Lower lobe of right lung (tissue), 2 donors: ENCODE results near the gene VN1R5. TPM values are rescaled to one million over a fixed set of nuclear protein-coding genes. Genes with fewer than 3 reads are reported as not detected.

ENCODE experiments used
- ATAC-seq, 2 donors: fragments of 200-7000 bp; cut with Tn5 transposase; one replicate each; pipeline ENCODE4 v1.9.1; 2020 to 2022; ENCODE audit warnings: mild to moderate bottlenecking in 2 of 2, moderate library complexity in 2 of 2
- DNase-seq: peaks from one replicate; pipeline ENCODE4 v3.0.0-alpha.2; 2020
- H3K27ac ChIP-seq: fragments of 200-600 bp; one replicate; pipeline ENCODE4 v1.8.0; 2022
- H3K27me3 ChIP-seq: fragments of 200-600 bp; one replicate; pipeline ENCODE4 v1.8.0; 2022; ENCODE audit warnings: low read depth
- H3K36me3 ChIP-seq: fragments of 200-600 bp; one replicate; pipeline ENCODE4 v1.8.0; 2022; ENCODE audit warnings: mild to moderate bottlenecking
- H3K4me1 ChIP-seq: fragments of 200-600 bp; one replicate; pipeline ENCODE4 v1.8.0; 2022
- H3K4me3 ChIP-seq: fragments of 200-600 bp; one replicate; pipeline ENCODE4 v1.8.0; 2022; ENCODE audit warnings: mild to moderate bottlenecking
- H3K9me3 ChIP-seq: fragments of 200-600 bp; one replicate; pipeline ENCODE4 v1.8.0; 2022
- intact Hi-C: fragments of 100-400 bp; cut with DNase I; formaldehyde crosslinking; loops from one replicate; pipeline ENCODE4 v1.11.0; 2022
- total RNA-seq: library from RNA; stranded (reverse); fragmentation: NEBNext Ultra II Directional; extraction: Animal tissue kit (Norgen Biotek cat#: 25700); gene quantifications from one replicate; pipeline ENCODE4 v1.2.1, GENCODE V29; 2021
- TF ChIP-seq, protein P1 (sequence below): fragments of 200-600 bp; IDR thresholded peaks from one replicate; pipeline ENCODE4 v1.8.0; 2022; ENCODE audit warnings: antibody characterized with exemption, mild to moderate bottlenecking
- donor health status: DM: no; HTN: yes; CAD: no; lungs with severe emphysema.

Gene VN1R5
- total RNA-seq, 1 donor from 2014 or later = not detected

DNA sequence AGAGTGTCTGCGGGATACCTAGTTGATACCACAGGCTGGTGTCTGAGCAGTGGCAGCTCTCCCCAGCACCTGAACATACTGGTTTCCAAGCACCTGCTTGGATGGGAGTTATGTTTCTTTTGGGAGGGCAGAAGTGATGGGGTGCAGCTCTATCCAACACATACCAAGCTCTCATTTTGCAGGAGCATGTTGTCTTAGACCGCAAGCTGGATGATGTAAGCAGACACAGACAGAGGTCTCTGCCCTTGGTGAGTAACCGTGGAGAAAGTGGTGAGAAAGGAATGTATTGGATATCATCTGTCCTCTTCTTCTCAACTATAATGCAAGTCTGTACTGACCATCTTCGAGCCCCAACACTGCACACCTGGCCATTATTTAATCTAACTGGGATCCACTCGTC lies 38.4 kb downstream of the VN1R5 start:
- H3K27ac ChIP-seq = no peak overlapping the region
- H3K9me3 ChIP-seq = no peaks in the 10 kb centered on the region
- TF ChIP-seq, protein P1, sequence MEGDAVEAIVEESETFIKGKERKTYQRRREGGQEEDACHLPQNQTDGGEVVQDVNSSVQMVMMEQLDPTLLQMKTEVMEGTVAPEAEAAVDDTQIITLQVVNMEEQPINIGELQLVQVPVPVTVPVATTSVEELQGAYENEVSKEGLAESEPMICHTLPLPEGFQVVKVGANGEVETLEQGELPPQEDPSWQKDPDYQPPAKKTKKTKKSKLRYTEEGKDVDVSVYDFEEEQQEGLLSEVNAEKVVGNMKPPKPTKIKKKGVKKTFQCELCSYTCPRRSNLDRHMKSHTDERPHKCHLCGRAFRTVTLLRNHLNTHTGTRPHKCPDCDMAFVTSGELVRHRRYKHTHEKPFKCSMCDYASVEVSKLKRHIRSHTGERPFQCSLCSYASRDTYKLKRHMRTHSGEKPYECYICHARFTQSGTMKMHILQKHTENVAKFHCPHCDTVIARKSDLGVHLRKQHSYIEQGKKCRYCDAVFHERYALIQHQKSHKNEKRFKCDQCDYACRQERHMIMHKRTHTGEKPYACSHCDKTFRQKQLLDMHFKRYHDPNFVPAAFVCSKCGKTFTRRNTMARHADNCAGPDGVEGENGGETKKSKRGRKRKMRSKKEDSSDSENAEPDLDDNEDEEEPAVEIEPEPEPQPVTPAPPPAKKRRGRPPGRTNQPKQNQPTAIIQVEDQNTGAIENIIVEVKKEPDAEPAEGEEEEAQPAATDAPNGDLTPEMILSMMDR = no peak
- no peak for DNase-seq
- no peaks in the 10 kb centered on the region for H3K27me3 ChIP-seq
- peaks cover 8% of the 10 kb centered on the region for H3K36me3 ChIP-seq
- H3K4me3 ChIP-seq = no peak overlapping the region
- intact Hi-C loops = no loop called here
- no peak for ATAC-seq
- H3K4me1 ChIP-seq = no peaks in the 10 kb centered on the region

GRCh38 chr1:247295274-247295684 lies 39.4 kb downstream of the VN1R5 start:
- Histone ChIP-seq H3K4me1 (no peaks in the 10 kb centered on the region), H3K9me3 (no peaks in the 10 kb centered on the region), H3K36me3 (peaks cover 10% of the 10 kb centered on the region), H3K4me3 (no peak overlapping the region), H3K27me3 (no peaks in the 10 kb centered on the region), H3K27ac (no peak overlapping the region)
- intact Hi-C loops = no loop called here
- TF ChIP-seq, protein P1 = no peak
- no peak for ATAC-seq
- DNase-seq = no peak

GRCh38 chr1:247295746-247296145 lies 39.9 kb downstream of the VN1R5 start:
- DNase-seq = no peak
- Histone ChIP-seq H3K36me3 (peaks cover 14% of the 10 kb centered on the region), H3K9me3 (no peaks in the 10 kb centered on the region), H3K4me1 (no peaks in the 10 kb centered on the region), H3K27ac (no peak overlapping the region), H3K27me3 (no peaks in the 10 kb centered on the region), H3K4me3 (no peak overlapping the region)
- TF ChIP-seq, protein P1 = no peak
- no peak for ATAC-seq
- intact Hi-C loops = no loop called here

DNA sequence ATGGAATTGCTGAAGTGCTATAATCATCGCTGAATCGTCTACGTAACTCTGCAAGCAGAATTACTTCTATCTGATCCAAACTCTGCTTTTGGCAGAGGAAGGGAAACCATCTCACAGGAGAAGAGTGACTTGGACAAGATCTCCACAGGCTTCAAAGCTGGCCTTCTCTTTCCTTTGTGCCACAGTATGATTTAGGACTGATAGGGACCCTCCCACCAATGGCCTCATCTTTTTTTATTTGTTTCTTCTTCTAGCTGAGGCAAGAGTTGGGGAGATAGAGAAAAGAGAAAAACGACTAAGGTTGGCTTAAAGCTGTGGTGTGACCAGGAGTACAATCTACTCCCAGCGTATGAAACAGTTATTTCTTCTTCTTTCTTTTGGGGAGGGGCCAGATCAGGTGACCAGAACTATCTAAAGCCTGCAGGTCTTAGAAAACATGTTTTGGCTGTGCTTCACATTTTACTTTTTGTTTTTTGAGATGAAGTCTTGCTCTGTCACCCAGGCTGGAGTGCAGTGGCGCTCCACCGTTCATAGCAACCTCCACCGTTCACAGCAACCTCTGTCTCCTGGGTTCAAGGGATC lies 40.8 kb downstream of the VN1R5 start:
- DNase-seq (no peak), ATAC-seq (no peak)
- H3K9me3 ChIP-seq = no peaks in the 10 kb centered on the region
- intact Hi-C loops = no loop called here
- H3K27ac ChIP-seq = no peak overlapping the region
- peaks cover 22% of the 10 kb centered on the region for H3K36me3 ChIP-seq
- H3K4me1 ChIP-seq = no peaks in the 10 kb centered on the region
- TF ChIP-seq, protein P1 = no peak
- no peaks in the 10 kb centered on the region for H3K27me3 ChIP-seq
- no peak overlapping the region for H3K4me3 ChIP-seq

- H3K4me3 ChIP-seq = no peak overlapping the region
- no peak overlapping the region for H3K27ac ChIP-seq
- intact Hi-C loops = no loop called here
- ATAC-seq (no peak), DNase-seq (no peak)
- peaks cover 29% of the 10 kb centered on the region for H3K36me3 ChIP-seq
- H3K9me3 ChIP-seq = no peaks in the 10 kb centered on the region
- no peaks in the 10 kb centered on the region for H3K27me3 ChIP-seq
- TF ChIP-seq, protein P1 = no peak
- H3K4me1 ChIP-seq = no peaks in the 10 kb centered on the region
Measured at GRCh38 chr1:247297263-247298123, 41.6 kb downstream of the VN1R5 start.
